C4-2B (cell line): ENCODE measurements around the gene UBE2QL1.

Source experiments
- ZFX ChIP-seq: fragments of 450-650 bp; IDR thresholded peaks from 2 replicates; pipeline ENCODE4 v1.6.1; 2017
- TF ChIP-seq, protein P1 (sequence below): fragments of 450-650 bp; conservative IDR thresholded peaks from 2 replicates; pipeline ENCODE4 v1.5.1; 2017; ENCODE audit warnings: mild to moderate bottlenecking

DNA sequence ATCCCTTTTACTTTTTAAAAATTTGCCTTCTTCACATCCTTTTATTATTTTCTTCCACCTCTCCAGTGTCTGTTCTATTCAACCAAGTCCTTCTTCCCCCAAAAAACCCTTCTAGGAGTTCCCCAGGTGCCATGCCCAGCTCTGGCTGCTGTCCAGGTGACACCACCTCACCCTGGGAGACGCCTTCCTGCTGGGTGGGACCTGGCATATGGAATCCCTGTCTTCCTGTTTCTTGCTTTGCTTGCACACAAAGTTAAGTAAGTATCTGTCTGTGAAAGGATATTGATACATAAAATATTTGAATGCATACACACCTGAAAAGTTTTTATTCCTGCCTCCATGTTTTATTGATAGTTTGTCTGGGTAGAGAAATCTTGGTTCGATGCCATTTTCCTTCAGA is 47.2 kb upstream of the UBE2QL1 start:
- TF ChIP-seq, protein P1, sequence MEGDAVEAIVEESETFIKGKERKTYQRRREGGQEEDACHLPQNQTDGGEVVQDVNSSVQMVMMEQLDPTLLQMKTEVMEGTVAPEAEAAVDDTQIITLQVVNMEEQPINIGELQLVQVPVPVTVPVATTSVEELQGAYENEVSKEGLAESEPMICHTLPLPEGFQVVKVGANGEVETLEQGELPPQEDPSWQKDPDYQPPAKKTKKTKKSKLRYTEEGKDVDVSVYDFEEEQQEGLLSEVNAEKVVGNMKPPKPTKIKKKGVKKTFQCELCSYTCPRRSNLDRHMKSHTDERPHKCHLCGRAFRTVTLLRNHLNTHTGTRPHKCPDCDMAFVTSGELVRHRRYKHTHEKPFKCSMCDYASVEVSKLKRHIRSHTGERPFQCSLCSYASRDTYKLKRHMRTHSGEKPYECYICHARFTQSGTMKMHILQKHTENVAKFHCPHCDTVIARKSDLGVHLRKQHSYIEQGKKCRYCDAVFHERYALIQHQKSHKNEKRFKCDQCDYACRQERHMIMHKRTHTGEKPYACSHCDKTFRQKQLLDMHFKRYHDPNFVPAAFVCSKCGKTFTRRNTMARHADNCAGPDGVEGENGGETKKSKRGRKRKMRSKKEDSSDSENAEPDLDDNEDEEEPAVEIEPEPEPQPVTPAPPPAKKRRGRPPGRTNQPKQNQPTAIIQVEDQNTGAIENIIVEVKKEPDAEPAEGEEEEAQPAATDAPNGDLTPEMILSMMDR = no peak
- TF ChIP-seq ZFX = no peak
